DOHH2 (cell line): ENCODE measurements around the gene MAP4K5.

Experiments used
- CTCF ChIP-seq: fragments of 200-600 bp; sonication (generic); IDR thresholded peaks from one replicate; pipeline ENCODE4 v1.5.1; 2014; ENCODE audit warnings: antibody characterized with exemption, mild to moderate bottlenecking, low read depth, low read length; ENCODE audit not compliant: poor library complexity, severe bottlenecking
- EZH2phosphoT487 ChIP-seq: fragments of 200-600 bp; sonication (generic); IDR thresholded peaks from 2 replicates; pipeline ENCODE4 v1.6.1; 2017; ENCODE audit warnings: borderline replicate concordance, mild to moderate bottlenecking, antibody characterized with exemption, low read length, moderate library complexity, mixed read lengths

- TF ChIP-seq CTCF (no peak), EZH2phosphoT487 (no peak)
Measured at GRCh38 chr14:50373959-50374358, 158.4 kb downstream of the MAP4K5 start.
